OCI-LY1 (cell line): Measurements from ENCODE around the gene TTC16.

Experiments
- CTCF ChIP-seq: fragments of 200-600 bp; sonication (generic), shearing (Covaris generic); IDR thresholded peaks from 2 replicates; pipeline ENCODE4 v1.5.1; 2017; ENCODE audit warnings: mild to moderate bottlenecking, antibody characterized with exemption, low read length, moderate library complexity, mixed read lengths
- EZH2 ChIP-seq: fragments of 200-600 bp; sonication (generic), shearing (Covaris generic); IDR thresholded peaks from 2 replicates; pipeline ENCODE4 v1.8.0; 2017; ENCODE audit warnings: borderline replicate concordance, mixed run types, mild to moderate bottlenecking, antibody characterized with exemption, low read length, moderate library complexity, mixed read lengths

- TF ChIP-seq CTCF (no peak), EZH2 (no peak)
Measured at GRCh38 chr9:127756233-127756632, 40.4 kb downstream of the TTC16 start.
